C4-2B (cell line): ENCODE results near the gene SCLT1.

Experiments used
- H3K27ac ChIP-seq: fragments of 450-650 bp; 2 replicates; pipeline ENCODE4 v1.5.1; 2017
- CTCF ChIP-seq: fragments of 450-650 bp; conservative IDR thresholded peaks from 2 replicates; pipeline ENCODE4 v1.5.1; 2017; ENCODE audit warnings: mild to moderate bottlenecking
- ZFX ChIP-seq: fragments of 450-650 bp; IDR thresholded peaks from 2 replicates; pipeline ENCODE4 v1.6.1; 2017

SCLT1 gene

DNA sequence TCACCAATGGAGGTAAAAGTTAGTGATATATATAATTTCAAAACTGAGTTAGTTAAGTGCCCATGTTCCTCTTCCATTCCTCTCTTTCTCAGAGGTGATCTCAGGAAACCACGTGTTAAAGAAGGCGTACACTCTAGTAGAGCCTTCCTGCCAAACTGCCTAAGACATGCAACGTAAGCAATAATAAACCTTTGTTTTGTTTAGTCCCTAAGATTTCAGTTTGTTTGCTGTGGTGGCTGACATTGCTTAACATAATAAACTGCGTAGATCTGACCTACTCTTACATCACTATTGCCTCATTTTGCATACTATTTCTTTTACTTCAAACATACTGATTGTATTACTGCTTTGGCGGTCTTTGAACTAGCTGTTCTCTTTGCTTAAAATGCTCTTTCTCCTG is 184.6 kb downstream of the SCLT1 start:
- no peak for TF ChIP-seq CTCF
- no peak for TF ChIP-seq ZFX
- H3K27ac ChIP-seq, result no peak overlapping the region

DNA sequence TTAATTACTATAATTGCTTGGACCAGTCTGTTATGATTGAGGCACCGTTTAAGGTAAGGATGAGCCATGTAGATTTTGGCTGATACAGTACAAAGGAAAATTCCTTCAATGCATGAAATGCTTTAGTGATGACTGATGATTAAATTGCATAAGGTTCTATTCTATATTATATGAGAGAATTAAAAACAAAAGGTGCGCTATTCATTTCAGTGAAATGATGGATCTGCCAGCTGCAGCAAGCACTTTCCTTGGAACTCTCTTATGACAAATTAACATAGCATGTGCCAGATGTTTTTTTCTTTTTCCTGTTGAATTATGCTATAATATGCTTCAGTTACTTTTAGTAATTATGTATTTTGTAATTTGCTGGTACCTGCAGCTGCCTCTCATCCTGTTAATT is 185.4 kb downstream of the SCLT1 start:
- no peak overlapping the region for H3K27ac ChIP-seq
- TF ChIP-seq CTCF, result no peak

DNA sequence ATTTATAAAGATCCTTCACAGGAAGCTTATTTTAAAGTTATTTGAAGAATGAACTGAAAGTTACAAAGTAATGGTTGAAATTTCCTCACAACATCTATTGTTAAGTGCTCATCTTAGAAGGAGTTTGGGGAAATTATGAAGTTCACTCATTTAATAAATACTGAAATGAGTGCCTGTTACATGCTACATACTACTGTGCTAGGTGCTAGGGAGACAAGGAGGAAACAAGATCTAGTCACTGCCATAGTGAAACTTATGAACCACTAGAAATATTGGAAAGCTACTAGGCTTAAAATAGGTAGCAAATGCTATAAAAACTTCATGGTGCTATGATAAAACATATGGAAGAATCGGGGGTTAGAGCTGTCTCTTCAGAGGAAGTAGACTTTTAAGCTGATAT is 186.8 kb downstream of the SCLT1 start:
- no peak overlapping the region for H3K27ac ChIP-seq

DNA sequence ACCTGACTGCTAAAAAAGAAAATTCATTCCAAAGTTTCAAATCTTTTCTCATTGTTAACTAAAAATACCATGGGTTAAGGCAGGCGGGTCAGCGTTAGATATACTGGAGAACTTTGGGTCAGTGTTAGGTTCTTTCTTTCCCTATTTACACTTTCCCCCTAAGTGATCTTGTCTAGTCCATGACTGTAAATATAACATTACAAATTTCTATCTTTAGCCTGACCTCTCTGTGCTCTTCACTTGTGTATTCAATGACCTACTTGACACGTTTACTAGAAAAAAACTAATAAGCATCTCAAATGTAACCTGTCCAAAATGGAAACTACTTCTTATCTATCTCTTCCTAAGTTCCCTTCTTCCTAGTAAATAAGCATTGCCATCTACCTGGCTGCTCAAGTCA is 188.5 kb downstream of the SCLT1 start:
- H3K27ac ChIP-seq, result no peak overlapping the region
- TF ChIP-seq ZFX (no peak), CTCF (no peak)

More for the DNA sequence above, 186.8 kb downstream of the SCLT1 start:
- TF ChIP-seq ZFX, result no peak
- TF ChIP-seq CTCF, result no peak

- H3K27ac ChIP-seq, result no peak overlapping the region
- no peak for TF ChIP-seq ZFX
- no peak for TF ChIP-seq CTCF
Observed at GRCh38 chr4:128880662-128881061, 212.7 kb downstream of the SCLT1 start.

- TF ChIP-seq ZFX, result no peak
- no peak for TF ChIP-seq CTCF
- no peak overlapping the region for H3K27ac ChIP-seq
Observed at GRCh38 chr4:128879971-128880370, 213.4 kb downstream of the SCLT1 start.

DNA sequence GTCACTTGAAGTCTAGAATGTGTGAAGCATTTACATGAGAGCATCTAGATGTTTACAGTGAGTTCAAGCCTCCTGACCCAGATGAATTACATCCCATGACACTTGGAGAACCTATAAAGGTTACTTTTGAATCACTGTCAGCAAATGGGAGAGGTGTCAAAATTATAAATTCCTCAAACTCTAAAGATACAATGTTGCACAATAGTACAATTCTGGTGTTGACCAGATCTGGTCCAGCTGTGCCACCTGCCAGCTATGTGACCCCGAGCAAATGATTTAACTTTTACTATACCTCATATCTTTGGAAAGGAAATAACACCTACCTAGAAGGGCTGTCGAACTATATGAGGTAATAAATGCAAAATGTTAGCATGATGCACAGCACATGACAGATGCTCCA is 214.1 kb downstream of the SCLT1 start:
- no peak overlapping the region for H3K27ac ChIP-seq
- TF ChIP-seq CTCF, result no peak
- TF ChIP-seq ZFX, result no peak
